ENCODE data around the gene CFAP46.

Gene CFAP46

GRCh38 chr10:132820056-132820455, 122.3 kb downstream of the CFAP46 start:
- no peak for TF ChIP-seq JUND (IDR thresholded peaks at IDR 0.05; ENCODE audit: low read depth)
- in situ Hi-C loops (cut with HindIII; ENCODE audit: low pct_unique_long_range_greater_than_20kb, low sequenced_read_pairs), result no loop called here
- DNase-seq (ENCODE audit: low read depth in 1 of 2, low spot score in 1 of 2), result no peak

- DNase-seq (ENCODE audit: low read depth in 1 of 2, low spot score in 1 of 2), result no peak
- in situ Hi-C loops (cut with HindIII; ENCODE audit: low pct_unique_long_range_greater_than_20kb, low sequenced_read_pairs), result no loop called here
Measured at GRCh38 chr10:132817701-132818211, 124.6 kb downstream of the CFAP46 start.

DNA sequence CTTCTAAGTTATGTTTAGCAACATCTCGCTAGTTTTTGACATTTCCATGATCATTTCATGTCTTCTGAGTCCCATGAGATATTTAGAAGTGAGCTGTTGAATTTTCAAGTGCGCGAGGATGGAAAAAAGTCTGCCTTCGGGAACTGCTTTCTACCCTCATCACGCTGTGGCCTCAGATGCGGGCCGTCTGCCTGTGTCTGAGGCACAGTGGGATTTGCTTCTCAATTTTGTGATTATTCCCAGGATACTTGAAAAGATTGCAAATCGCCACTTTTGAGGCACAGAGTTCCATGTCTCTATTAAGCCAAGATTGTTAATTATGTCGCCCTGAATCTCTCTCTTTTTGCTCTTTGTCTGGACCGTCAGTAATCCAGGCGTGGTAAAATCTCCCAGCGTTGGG, 125.7 kb downstream of the CFAP46 start:
- in situ Hi-C loops (cut with HindIII; ENCODE audit: low pct_unique_long_range_greater_than_20kb, low sequenced_read_pairs), result no loop called here
- DNase-seq (ENCODE audit: low read depth in 1 of 2, low spot score in 1 of 2), result no peak
- no peak for TF ChIP-seq JUND (IDR thresholded peaks at IDR 0.05; ENCODE audit: low read depth)

More at GRCh38 chr10:132817701-132818211, 124.6 kb downstream of the CFAP46 start:
- TF ChIP-seq JUND (IDR thresholded peaks at IDR 0.05; ENCODE audit: low read depth), result no peak

DNA sequence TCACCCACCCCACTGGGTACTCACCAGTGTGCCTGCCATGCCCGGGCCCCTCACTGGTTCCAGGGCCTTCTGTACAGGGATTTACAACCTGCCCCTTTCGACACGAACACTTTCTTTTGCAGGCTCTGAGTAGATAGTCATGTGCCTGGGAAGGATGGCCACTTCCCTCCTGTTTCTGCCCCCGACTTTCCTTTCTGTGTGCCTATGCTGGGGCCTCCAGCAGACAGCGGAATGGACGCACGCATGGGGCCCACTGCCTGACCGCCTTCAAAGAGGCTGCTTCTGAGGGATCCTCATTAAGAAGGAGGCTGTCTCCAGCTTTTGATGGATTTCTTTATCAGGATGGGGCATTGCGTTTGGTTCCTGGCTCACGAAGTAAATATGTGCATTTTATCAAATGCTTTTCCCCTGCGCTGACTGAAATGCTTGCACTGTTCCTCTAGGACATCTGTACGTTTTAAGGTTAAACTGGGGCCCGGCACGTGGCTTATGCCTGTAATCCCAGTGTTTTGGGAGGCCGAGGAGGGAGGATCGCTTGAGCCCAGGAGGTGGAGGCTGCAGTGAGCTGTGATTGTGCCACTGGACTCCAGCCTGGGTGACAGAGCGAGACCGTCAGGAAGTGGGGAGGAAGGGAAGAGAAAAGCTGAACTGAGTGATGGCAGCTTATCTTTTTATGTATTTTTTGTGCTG, 127.1 kb downstream of the CFAP46 start:
- in situ Hi-C loops (cut with HindIII; ENCODE audit: low pct_unique_long_range_greater_than_20kb, low sequenced_read_pairs), result no loop called here
- TF ChIP-seq JUND (IDR thresholded peaks at IDR 0.05; ENCODE audit: low read depth), result no peak
- no peak for DNase-seq (ENCODE audit: low read depth in 1 of 2, low spot score in 1 of 2)

DNA sequence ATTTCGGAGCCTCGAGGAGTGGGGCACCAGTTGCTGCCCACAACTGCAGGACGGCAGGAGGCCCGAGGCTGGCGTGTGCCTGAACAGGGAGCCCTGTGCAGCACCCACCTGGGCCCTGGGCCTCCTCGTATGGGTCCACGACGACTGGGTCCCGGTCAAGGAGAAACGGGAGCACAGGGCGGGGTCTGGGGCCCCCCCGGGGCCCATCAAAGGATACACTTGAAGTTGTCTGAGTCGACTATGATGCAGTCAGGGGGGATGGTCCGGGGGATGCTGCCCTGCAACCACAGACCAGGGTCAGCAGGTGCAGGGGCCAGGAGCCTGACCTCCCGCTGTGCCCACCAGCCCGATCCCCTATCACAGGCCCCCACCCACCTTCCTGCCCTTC, 127.9 kb downstream of the CFAP46 start:
- in situ Hi-C loops (cut with HindIII; ENCODE audit: low pct_unique_long_range_greater_than_20kb, low sequenced_read_pairs), result no loop called here
- DNase-seq (ENCODE audit: low read depth in 1 of 2, low spot score in 1 of 2), result no peak
- TF ChIP-seq JUND (IDR thresholded peaks at IDR 0.05; ENCODE audit: low read depth), result no peak

DNA sequence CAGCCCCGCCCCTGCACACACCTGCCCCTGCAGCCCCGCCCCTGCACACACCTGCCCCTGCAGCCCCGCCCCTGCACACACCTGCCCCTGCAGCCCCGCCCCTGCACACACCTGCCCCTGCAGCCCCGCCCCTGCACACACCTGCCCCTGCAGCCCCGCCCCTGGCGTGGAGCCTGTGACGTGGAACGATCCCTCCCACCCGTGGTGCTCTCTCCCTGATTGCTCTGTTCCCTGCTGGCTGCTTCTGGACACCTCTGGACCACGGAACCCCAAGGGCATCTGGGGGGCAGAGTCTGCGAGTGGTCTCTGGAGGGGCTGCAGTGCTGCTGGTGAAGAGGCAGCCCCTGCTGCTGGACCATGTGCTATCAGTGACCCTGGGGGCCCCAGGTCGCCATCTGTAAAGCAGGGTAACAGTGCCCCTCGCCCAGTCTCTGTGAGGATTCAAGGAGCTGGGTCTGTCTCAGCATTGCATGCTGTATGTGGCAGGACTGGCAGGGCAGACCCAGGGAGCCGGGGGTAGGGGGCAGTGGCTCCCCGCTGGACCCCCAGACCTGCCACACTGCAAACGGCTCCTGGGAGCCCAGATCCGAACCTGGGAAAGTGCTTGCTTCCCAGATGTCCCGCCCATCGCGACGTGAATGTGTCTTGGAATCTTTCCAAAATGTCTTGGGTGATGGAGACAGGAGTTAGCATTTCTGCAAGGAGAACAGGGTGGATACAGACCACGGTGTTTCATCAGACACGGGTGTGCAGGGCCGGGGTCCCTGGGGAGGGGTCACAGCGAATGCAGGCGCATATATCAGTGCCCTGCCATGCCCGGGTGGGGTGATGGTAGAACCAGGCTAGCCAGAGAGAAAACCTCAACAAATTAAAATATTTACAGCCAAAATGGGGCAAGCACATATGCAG, 128.6 kb downstream of the CFAP46 start:
- no peak for DNase-seq (ENCODE audit: low read depth in 1 of 2, low spot score in 1 of 2)
- no peak for TF ChIP-seq JUND (IDR thresholded peaks at IDR 0.05; ENCODE audit: low read depth)
- in situ Hi-C loops (cut with HindIII; ENCODE audit: low pct_unique_long_range_greater_than_20kb, low sequenced_read_pairs), result no loop called here

- in situ Hi-C loops (cut with HindIII; ENCODE audit: low pct_unique_long_range_greater_than_20kb, low sequenced_read_pairs), result no loop called here
- TF ChIP-seq JUND (IDR thresholded peaks at IDR 0.05; ENCODE audit: low read depth), result no peak
- DNase-seq (ENCODE audit: low read depth in 1 of 2, low spot score in 1 of 2), result no peak
Measured at GRCh38 chr10:132813001-132813401, 129.4 kb downstream of the CFAP46 start.

DNA sequence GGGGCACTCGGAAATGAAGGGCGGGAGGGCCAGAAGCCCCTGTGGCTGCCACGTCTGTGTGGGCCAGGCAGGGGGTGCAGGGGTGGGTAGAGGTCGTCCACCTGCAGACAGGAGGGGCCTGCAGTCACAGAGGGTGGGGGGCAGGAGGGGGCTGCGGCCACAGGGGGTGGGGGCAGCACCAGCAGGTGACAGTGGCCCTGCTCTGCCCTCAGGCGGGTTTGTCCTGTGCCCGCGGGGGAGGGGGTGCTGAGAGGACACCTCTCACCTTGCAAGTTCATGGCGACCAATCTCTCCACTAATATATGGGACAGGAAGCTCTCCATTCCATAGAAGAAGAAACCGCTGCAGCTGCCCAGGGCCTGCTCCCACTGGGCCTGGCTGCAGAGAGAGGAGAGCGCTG, 129.8 kb downstream of the CFAP46 start:
- in situ Hi-C loops (cut with HindIII; ENCODE audit: low pct_unique_long_range_greater_than_20kb, low sequenced_read_pairs), result no loop called here
- no peak for TF ChIP-seq JUND (IDR thresholded peaks at IDR 0.05; ENCODE audit: low read depth)
- no peak for DNase-seq (ENCODE audit: low read depth in 1 of 2, low spot score in 1 of 2)

DNA sequence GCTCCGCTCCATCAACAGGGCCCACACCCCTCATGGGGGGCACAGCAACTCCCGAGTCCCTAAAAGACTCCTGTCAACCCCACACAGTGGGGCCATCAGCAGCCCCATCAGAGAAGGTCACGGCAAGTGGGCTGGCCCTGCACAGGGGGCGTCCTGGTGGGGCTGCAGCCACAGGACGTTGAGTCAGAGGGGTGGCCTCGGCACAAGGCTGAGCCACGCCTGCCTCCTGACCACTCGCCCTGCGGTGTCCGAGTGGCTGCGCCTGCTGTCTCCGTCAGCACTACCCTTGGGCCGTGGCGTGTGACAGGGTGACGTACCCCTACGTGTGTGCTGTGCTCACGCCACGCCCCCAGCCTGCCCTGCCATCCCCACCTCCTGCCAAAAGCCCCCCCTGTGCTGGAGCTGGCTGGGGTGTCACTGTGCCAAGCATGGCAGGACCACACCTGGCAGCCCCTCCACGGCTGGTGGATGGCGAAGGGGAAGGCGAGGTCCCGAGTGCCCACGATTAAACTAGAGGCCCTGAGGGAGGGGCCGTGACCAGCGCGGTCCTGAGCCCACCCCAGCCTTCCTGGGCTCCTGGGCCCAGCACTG, 130.4 kb downstream of the CFAP46 start:
- no peak for DNase-seq (ENCODE audit: low read depth in 1 of 2, low spot score in 1 of 2)
- in situ Hi-C loops (cut with HindIII; ENCODE audit: low pct_unique_long_range_greater_than_20kb, low sequenced_read_pairs), result no loop called here
- TF ChIP-seq JUND (IDR thresholded peaks at IDR 0.05; ENCODE audit: low read depth), result no peak

DNA sequence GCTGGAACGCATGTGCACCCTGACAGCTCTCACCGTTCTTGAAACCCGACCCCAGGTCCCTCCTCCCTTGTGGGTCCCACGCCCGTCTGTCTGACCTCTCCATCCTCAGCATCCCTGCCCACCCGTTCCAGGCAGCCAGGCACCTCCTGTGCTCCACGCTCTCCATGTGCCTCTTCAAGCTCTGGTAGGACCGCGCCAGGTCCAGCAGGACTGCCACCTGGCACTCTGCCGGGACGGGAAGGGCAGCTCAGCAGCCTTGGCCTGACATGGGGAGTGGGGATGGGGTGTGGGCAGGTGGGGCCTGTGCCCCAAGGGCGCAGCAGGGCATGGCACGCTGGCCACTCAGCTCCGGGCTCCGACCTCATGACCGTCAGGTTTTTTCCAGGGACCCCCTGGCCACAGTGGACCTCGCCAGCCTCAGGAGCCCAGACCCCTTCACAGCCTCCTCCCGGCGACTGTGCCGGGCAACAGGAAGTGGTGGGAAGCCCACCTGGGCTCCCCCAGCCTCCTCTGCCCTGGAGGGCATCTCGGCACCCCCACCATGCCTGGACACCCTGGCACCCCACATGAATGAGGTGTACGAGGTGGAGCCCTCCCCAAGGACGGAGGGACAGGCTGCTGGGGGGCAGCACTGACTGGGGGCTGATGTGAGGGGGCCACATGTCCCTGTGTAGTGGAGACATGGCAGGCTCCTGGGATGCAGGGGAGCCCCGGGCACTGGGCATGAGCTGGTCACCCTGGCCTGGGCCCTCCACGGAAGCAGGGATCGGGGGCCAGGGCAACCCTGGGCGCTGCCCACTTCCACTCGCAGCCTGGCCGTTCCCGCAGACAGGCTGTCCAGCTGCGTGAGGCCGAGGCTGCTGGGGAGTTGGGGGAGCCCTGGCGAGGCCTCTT, 131.3 kb downstream of the CFAP46 start:
- no peak for TF ChIP-seq JUND (IDR thresholded peaks at IDR 0.05; ENCODE audit: low read depth)
- DNase-seq (ENCODE audit: low read depth in 1 of 2, low spot score in 1 of 2), result no peak
- in situ Hi-C loops (cut with HindIII; ENCODE audit: low pct_unique_long_range_greater_than_20kb, low sequenced_read_pairs), result no loop called here

DNA sequence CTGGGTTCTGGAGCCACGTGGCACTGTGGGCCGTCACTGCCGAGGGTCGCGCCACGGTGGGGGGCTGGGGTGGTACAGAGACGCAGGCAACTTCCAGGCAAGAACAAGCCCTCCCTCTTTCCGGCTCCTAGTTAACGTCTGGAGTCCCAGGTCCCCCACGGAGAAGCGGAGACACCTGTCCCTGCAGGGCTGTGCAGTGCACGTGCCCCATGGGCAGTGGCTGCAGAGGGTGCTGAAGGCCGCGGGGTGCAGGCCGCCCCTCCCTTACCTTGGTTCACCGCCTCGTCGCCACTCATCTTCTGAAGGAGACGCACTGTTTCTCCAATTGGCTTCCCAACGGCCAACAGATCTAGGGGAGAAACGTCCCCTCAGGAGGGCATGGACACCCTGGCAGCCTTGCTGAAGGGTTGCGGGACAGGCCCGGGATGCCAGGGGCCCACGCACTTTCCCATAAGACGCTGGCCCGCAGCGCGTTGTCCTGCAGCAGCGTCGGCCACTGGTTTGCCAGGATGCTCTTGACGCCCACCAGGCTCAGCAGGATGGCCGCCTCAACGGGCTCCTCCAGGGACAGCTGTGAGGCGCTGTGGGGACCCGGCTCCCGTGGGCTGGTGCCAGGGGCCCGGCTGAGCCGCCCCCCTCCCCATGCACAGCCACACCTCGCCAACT, 132.1 kb downstream of the CFAP46 start:
- DNase-seq (ENCODE audit: low read depth in 1 of 2, low spot score in 1 of 2), result no peak
- in situ Hi-C loops (cut with HindIII; ENCODE audit: low pct_unique_long_range_greater_than_20kb, low sequenced_read_pairs), result no loop called here
- TF ChIP-seq JUND (IDR thresholded peaks at IDR 0.05; ENCODE audit: low read depth), result no peak

Data from T47D (cell line).